CD4-positive, alpha-beta T cell treated with Interferon alpha-2 for 1 hour (primary cell): ENCODE data around the gene USP34.

ENCODE experiments used
- DNase-seq, 2 donors: peaks; one replicate each; pipeline ENCODE4 v3.0.0-alpha.2; 2020 to 2022

The USP34 gene

GRCh38 chr2:61371027-61371426 is 99.9 kb downstream of the USP34 start:
- DNase-seq: no peak

- DNase-seq: peak in 1 of 2 donors; percentile 57
Observed at GRCh38 chr2:61368687-61369665, 101.9 kb downstream of the USP34 start.

GRCh38 chr2:61367177-61367576 is 103.7 kb downstream of the USP34 start:
- DNase-seq: no peak

GRCh38 chr2:61363580-61363979 is 107.3 kb downstream of the USP34 start:
- DNase-seq: no peak

- DNase-seq: no peak
Observed at GRCh38 chr2:61362873-61363272, 108.0 kb downstream of the USP34 start.

- no peak for DNase-seq
Observed at GRCh38 chr2:61361068-61361467, 109.8 kb downstream of the USP34 start.

- DNase-seq: no peak
Observed at GRCh38 chr2:61359058-61359457, 111.8 kb downstream of the USP34 start.

- no peak for DNase-seq
Observed at GRCh38 chr2:61357681-61358080, 113.2 kb downstream of the USP34 start.

- no peak for DNase-seq
Observed at GRCh38 chr2:61356958-61357350, 113.9 kb downstream of the USP34 start.

GRCh38 chr2:61356261-61356957 is 114.5 kb downstream of the USP34 start:
- DNase-seq: no peak

GRCh38 chr2:61354543-61355197 is 116.2 kb downstream of the USP34 start:
- DNase-seq: no peak

GRCh38 chr2:61353909-61354308 is 117.0 kb downstream of the USP34 start:
- no peak for DNase-seq

- DNase-seq: no peak
Observed at GRCh38 chr2:61350777-61351176, 120.1 kb downstream of the USP34 start.

- no peak for DNase-seq
Observed at GRCh38 chr2:61343141-61343540, 127.7 kb downstream of the USP34 start.

GRCh38 chr2:61340242-61340641 is 130.6 kb downstream of the USP34 start:
- DNase-seq: no peak

- no peak for DNase-seq
Observed at GRCh38 chr2:61338447-61338846, 132.4 kb downstream of the USP34 start.

- no peak for DNase-seq
Observed at GRCh38 chr2:61335187-61335586, 135.7 kb downstream of the USP34 start.

GRCh38 chr2:61334466-61334865 is 136.4 kb downstream of the USP34 start:
- no peak for DNase-seq

GRCh38 chr2:61328707-61329251 is 142.1 kb downstream of the USP34 start:
- DNase-seq: no peak

- DNase-seq: peak in 1 of 2 donors; percentile 28
Observed at GRCh38 chr2:61327173-61327572, 143.7 kb downstream of the USP34 start.

- no peak for DNase-seq
Observed at GRCh38 chr2:61326423-61326822, 144.5 kb downstream of the USP34 start.

- no peak for DNase-seq
Observed at GRCh38 chr2:61320181-61320580, 150.7 kb downstream of the USP34 start.

- DNase-seq: no peak
Observed at GRCh38 chr2:61318553-61318952, 152.3 kb downstream of the USP34 start.
